AG04449 (cell line): ENCODE measurements around the gene NTNG2.
A peak's percentile ranks its signal among the peaks of the same experiment; 100 is the strongest.

Experiments used
- CTCF ChIA-PET: fragments of 350-600 bp; formaldehyde crosslinking; extraction: SDS; loops from one replicate; lab custom pipeline; 2021; ENCODE audit warnings: antibody characterized with exemption; lab: Yijun Ruan, JAX
- POLR2A ChIA-PET: fragments of 400-600, 350-600 bp; formaldehyde crosslinking; extraction: SDS; loops from one replicate; lab custom pipeline; 2020; ENCODE audit warnings: antibody characterized with exemption, inconsistent platforms; lab: Yijun Ruan, JAX
- DNase-seq: peaks from one replicate; pipeline ENCODE4 v3.0.0-alpha.2; 2010; ENCODE audit warnings: low read depth, low spot score
- H3K4me3 ChIP-seq: 2 replicates; pipeline ENCODE4 v1.5.1; 2011; ENCODE audit warnings: low read depth, mild to moderate bottlenecking, control low read depth, low read length
- CTCF ChIP-seq: IDR thresholded peaks from one replicate; pipeline ENCODE4 v1.5.1; 2011; ENCODE audit warnings: mild to moderate bottlenecking, moderate library complexity, low read length, control low read depth, inconsistent platforms; ENCODE audit not compliant: insufficient read depth; ENCODE audit errors: missing control alignments

NTNG2 gene

GRCh38 chr9:132231019-132231701 lies 69.3 kb downstream of the NTNG2 start:
- POLR2A ChIA-PET = no interaction called here
- CTCF ChIA-PET = interaction anchor here (1.0 to 9.5 kb wide), 2 partner anchors 11 to 61 kb away, joined by 4 to 105 read pairs; no protein-coding TSS in a partner anchor
- H3K4me3 ChIP-seq = no peak overlapping the region
- no peak for DNase-seq
- no peak for TF ChIP-seq CTCF

- no peak for TF ChIP-seq CTCF
- no peak for DNase-seq
- no peak overlapping the region for H3K4me3 ChIP-seq
- CTCF ChIA-PET = interaction anchor here (9.5 to 9.9 kb wide), 2 partner anchors 13 to 473 kb away, joined by 105 to 333 read pairs; no protein-coding TSS in a partner anchor
- POLR2A ChIA-PET = no interaction called here
These were observed 70.7 kb downstream of the NTNG2 start for GRCh38 chr9:132232522-132232921.

GRCh38 chr9:132233138-132233537 lies 71.3 kb downstream of the NTNG2 start:
- no peak for DNase-seq
- ChIA-PET CTCF (interaction anchor here (0.7 to 9.9 kb wide), 4 partner anchors 13 to 474 kb away, joined by 4 to 333 read pairs (median 115); no protein-coding TSS in a partner anchor), POLR2A (no interaction called here)
- no peak overlapping the region for H3K4me3 ChIP-seq
- TF ChIP-seq CTCF = no peak

- ChIA-PET POLR2A (no interaction called here), CTCF (interaction anchor here (0.6 to 9.9 kb wide), 9 partner anchors 8 to 475 kb away, joined by 3 to 333 read pairs (median 10); no protein-coding TSS in a partner anchor)
- no peak for TF ChIP-seq CTCF
- no peak overlapping the region for H3K4me3 ChIP-seq
- no peak for DNase-seq
These were observed 72.7 kb downstream of the NTNG2 start for GRCh38 chr9:132234535-132234934.

DNA sequence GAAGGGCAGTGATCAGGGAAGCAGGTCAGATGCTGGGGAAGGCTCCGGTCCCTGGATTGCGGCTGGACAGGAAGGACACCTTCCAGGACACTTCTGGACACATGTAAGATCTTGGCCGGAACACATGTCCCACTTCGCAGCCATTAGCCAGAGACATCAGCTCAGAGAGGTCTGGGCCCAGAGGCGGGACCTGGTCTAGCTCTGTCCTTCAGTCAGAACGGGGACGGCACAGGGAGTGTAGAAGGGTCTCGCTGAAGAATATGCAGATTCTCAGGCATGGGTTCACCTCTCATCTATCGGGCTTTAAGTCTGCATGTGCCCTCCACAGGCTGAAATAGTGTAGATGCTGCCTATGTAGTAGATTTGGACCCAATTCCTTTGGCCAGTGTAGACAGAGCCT lies 73.3 kb downstream of the NTNG2 start:
- no peak overlapping the region for H3K4me3 ChIP-seq
- no peak for DNase-seq
- no peak for TF ChIP-seq CTCF
- CTCF ChIA-PET = interaction anchor here (0.6 to 9.9 kb wide), 19 partner anchors 8 to 483 kb away, joined by 3 to 333 read pairs (median 8); no protein-coding TSS in a partner anchor
- POLR2A ChIA-PET = no interaction called here

DNA sequence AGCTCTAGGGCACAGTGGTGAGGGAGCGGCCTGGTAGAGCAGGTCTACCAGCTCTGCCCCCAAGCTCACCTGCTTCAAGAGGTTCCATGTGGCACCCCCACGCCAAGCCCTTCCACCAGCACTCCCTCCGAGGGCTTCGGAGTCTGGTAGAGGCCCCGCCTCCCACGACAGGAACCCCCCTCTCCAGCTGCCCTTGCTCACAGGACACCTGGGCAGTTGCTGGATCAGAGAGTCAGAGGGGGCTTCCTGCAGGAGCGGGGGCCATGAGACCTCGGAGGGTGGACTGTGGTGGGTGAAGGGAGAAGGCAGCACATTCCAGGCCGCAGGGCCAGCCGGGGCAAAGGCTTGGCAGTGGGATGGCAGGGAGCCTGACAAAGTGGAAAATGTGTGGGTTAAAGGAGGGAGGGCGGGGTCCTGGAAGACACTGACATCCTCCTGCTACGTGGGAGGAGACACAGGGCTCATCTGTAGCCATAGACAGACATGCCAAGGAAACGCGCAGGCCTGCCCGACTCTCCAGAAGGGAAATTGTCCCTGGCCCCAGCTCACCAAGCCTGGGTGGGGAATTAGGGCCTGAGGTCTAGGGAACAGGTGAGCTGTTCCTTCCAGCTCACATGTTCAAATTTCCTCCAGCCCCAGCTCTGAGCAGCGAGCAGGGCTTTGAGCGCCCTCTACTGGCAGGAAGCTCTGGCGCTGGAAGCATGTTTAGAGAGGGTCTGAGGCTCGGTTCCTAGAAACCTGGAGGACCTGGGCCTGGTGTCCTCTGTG lies 74.2 kb downstream of the NTNG2 start:
- no peak for DNase-seq
- no peak overlapping the region for H3K4me3 ChIP-seq
- CTCF ChIA-PET = interaction anchor here (0.7 to 9.9 kb wide), 50 partner anchors 9 to 493 kb away, joined by 3 to 333 read pairs (median 4); no protein-coding TSS in a partner anchor
- TF ChIP-seq CTCF = peak; percentile 93
- POLR2A ChIA-PET = no interaction called here
